ENCODE data around the gene ARL8A.

ARL8A gene

GRCh38 chr1:202086579-202087350, 57.8 kb downstream of the ARL8A start:
- in situ Hi-C loops (cut with MboI; ENCODE audit: low sequenced_read_pairs) = no loop called here

- in situ Hi-C loops (cut with MboI; ENCODE audit: low sequenced_read_pairs) = no loop called here
These were observed 58.7 kb downstream of the ARL8A start for GRCh38 chr1:202085682-202086373.

- in situ Hi-C loops (cut with MboI; ENCODE audit: low sequenced_read_pairs) = no loop called here
These were observed 59.5 kb downstream of the ARL8A start for GRCh38 chr1:202084791-202085681.

Measured in hTERT RPE-1 (cell line).